ENCODE data around the gene MRPS25.
A peak's percentile ranks its signal among the peaks of the same experiment; 100 is the strongest.

Gene MRPS25

GRCh38 chr3:15081960-15082664 is 17.0 kb upstream of the MRPS25 start:
- DNase-seq: no peak

- DNase-seq: no peak
Observed at GRCh38 chr3:15079091-15079490, 14.0 kb upstream of the MRPS25 start.

- DNase-seq: no peak
Observed at GRCh38 chr3:15074500-15074899, 9.4 kb upstream of the MRPS25 start.

- DNase-seq: no peak
Observed at GRCh38 chr3:15071699-15072098, 6.6 kb upstream of the MRPS25 start.

GRCh38 chr3:15069441-15069840 is 4.3 kb upstream of the MRPS25 start:
- DNase-seq: no peak

- no peak for DNase-seq
Observed at GRCh38 chr3:15066467-15066866, 1.4 kb upstream of the MRPS25 start.

- DNase-seq: no peak
Observed at GRCh38 chr3:15065550-15066007, 464 bp upstream of the MRPS25 start.

GRCh38 chr3:15064299-15064834 is 748 bp downstream of the MRPS25 start:
- peak; percentile 43 for DNase-seq

- DNase-seq: no peak
Observed at GRCh38 chr3:15063656-15064286, 1.3 kb downstream of the MRPS25 start.

- DNase-seq: no peak
Observed at GRCh38 chr3:15063238-15063637, 1.9 kb downstream of the MRPS25 start.

GRCh38 chr3:15060029-15060428 is 5.1 kb downstream of the MRPS25 start:
- no peak for DNase-seq

GRCh38 chr3:15056676-15057404 is 8.3 kb downstream of the MRPS25 start:
- DNase-seq: no peak

- DNase-seq: peak; percentile 83
Observed at GRCh38 chr3:15055019-15055557, 10.0 kb downstream of the MRPS25 start.

GRCh38 chr3:15053541-15053940 is 11.6 kb downstream of the MRPS25 start:
- no peak for DNase-seq

- no peak for DNase-seq
Observed at GRCh38 chr3:15052335-15053242, 12.5 kb downstream of the MRPS25 start.

- DNase-seq: peak; percentile 59
Observed at GRCh38 chr3:15051531-15051930, 13.6 kb downstream of the MRPS25 start.

- DNase-seq: no peak
Observed at GRCh38 chr3:15050405-15051092, 14.6 kb downstream of the MRPS25 start.

GRCh38 chr3:15049584-15049983 is 15.5 kb downstream of the MRPS25 start:
- DNase-seq: no peak

GRCh38 chr3:15045667-15046066 is 19.4 kb downstream of the MRPS25 start:
- DNase-seq: no peak

GRCh38 chr3:15044326-15044725 is 20.8 kb downstream of the MRPS25 start:
- no peak for DNase-seq

- no peak for DNase-seq
Observed at GRCh38 chr3:15043408-15044171, 21.5 kb downstream of the MRPS25 start.
